ENCODE results near the gene IKBKE.

- TF ChIP-seq CTCF (IDR thresholded peaks at IDR 0.05) = no peak
- no peak for TF ChIP-seq ZFX (IDR thresholded peaks at IDR 0.05; ENCODE audit: borderline replicate concordance)
Measured at GRCh38 chr1:206529425-206529824, 59.1 kb downstream of the IKBKE start.

Data from 22Rv1 (cell line).